ENCODE results near the gene TMEM204. TPM values are rescaled to one million over a fixed set of nuclear protein-coding genes. Genes with fewer than 3 reads are reported as not detected.

The TMEM204 gene
- total and polyA plus RNA-seq, 4 donors = 34.7 to 74.5 (median 45.1) TPM

DNA sequence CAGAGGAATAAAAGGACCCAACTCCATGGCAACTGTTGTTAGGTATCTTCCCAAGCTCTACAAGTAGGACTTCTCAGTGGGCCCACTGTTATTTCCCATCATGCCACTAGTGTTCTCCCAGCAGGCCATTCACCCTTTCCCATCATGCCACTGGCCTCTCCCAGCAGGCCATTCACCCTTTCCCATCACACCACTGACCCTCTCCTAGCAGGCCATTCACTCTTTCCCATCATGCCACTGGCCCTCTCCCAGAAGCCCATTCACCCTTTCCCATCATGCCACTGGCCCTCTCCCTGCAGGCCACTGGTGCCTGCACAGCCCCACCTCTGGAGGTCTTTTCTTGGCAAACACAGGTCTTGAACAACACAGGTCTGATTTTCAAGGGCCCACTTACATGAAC, 42.1 kb downstream of the TMEM204 start:
- intact Hi-C loops (cut with DNase I) = no loop called here

DNA sequence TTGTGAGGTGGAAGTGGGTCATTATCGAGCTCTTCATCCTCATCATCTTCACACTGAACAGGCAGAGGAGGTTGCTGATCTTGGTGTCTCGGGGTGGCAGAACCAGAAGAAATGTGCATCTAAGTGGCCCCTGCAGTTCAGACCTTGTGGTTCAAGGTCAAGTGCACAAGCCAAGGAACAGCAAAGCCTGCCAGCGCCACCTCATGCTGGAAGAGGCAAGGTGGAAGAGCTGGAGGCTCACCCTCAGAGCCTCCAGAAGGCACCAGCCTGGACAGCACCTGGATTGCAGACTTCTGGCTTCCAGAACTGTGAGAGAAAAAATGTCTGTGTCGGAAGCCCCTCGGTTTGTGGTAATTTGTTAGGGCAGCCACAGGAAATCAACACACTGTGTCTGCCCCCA, 45.7 kb downstream of the TMEM204 start:
- Histone ChIP-seq H3K27ac (ENCODE audit: low read depth in 1 of 2, low read length in 2 of 2) (no peak overlapping the region), H3K9me3 (ENCODE audit: control insufficient read depth, low read length) (no peaks in the 10 kb centered on the region), H3K4me3 (ENCODE audit: low read length in 2 of 2) (no peak overlapping the region), H3K36me3 (ENCODE audit: control insufficient read depth in 1 of 2, insufficient read depth in 2 of 2, low read length in 1 of 2) (peaks cover 0 to 4% of the 10 kb centered on the region in 2 donors), H3K4me1 (ENCODE audit: control insufficient read depth in 1 of 2, insufficient read depth in 2 of 2, low read length in 2 of 2) (no peaks in the 10 kb centered on the region), H3K27me3 (ENCODE audit: control insufficient read depth in 1 of 2, insufficient read depth in 2 of 2, low read length in 1 of 2) (no peaks in the 10 kb centered on the region)
- ATAC-seq (ENCODE audit: low FRiP score) (no peak), DNase-seq (no peak)
- 93 to 94% methylated on average over 5 of the region's 5 CpGs for WGBS, 2 donors
- intact Hi-C loops (cut with DNase I) = no loop called here

More for the DNA sequence above, 42.1 kb downstream of the TMEM204 start:
- H3K27me3 ChIP-seq (ENCODE audit: control insufficient read depth in 1 of 2, insufficient read depth in 2 of 2, low read length in 1 of 2) = no peaks in the 10 kb centered on the region
- H3K4me1 ChIP-seq (ENCODE audit: control insufficient read depth in 1 of 2, insufficient read depth in 2 of 2, low read length in 2 of 2) = no peaks in the 10 kb centered on the region
- H3K9me3 ChIP-seq (ENCODE audit: control insufficient read depth, low read length) = no peaks in the 10 kb centered on the region
- H3K4me3 ChIP-seq (ENCODE audit: low read length in 2 of 2) = no peak overlapping the region
- no peak for ATAC-seq (ENCODE audit: low FRiP score)
- DNase-seq = no peak
- H3K27ac ChIP-seq (ENCODE audit: low read depth in 1 of 2, low read length in 2 of 2) = no peak overlapping the region
- H3K36me3 ChIP-seq (ENCODE audit: control insufficient read depth in 1 of 2, insufficient read depth in 2 of 2, low read length in 1 of 2) = peaks cover 0 to 4% of the 10 kb centered on the region in 2 donors

DNA sequence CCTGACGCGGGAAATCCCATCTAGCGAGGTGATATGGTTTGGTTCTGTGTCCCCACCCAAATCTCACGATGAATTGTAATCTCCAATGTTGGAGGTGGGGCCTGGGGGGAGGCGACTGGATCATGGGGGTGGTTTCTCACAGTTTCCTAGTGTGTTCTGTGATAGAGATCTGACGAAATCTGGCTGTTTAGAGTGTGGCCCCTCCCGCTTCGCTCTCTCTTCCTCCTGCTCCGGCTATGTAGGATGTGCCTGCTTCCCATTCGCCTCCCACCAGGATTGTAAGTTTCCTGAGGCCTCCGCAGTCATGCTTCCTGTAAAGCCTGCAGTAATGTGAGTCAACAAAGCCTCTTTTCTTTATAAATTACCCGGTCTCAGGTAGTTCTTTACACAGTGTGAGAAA, 46.8 kb downstream of the TMEM204 start:
- H3K27ac ChIP-seq (ENCODE audit: low read depth in 1 of 2, low read length in 2 of 2) = no peak overlapping the region
- no peak for DNase-seq
- H3K27me3 ChIP-seq (ENCODE audit: control insufficient read depth in 1 of 2, insufficient read depth in 2 of 2, low read length in 1 of 2) = no peaks in the 10 kb centered on the region
- H3K36me3 ChIP-seq (ENCODE audit: control insufficient read depth in 1 of 2, insufficient read depth in 2 of 2, low read length in 1 of 2) = peaks cover 0 to 4% of the 10 kb centered on the region in 2 donors
- H3K4me3 ChIP-seq (ENCODE audit: low read length in 2 of 2) = no peak overlapping the region
- ATAC-seq (ENCODE audit: low FRiP score) = no peak
- no peaks in the 10 kb centered on the region for H3K9me3 ChIP-seq (ENCODE audit: control insufficient read depth, low read length)
- intact Hi-C loops (cut with DNase I) = no loop called here
- no peaks in the 10 kb centered on the region for H3K4me1 ChIP-seq (ENCODE audit: control insufficient read depth in 1 of 2, insufficient read depth in 2 of 2, low read length in 2 of 2)
- WGBS, 2 donors = 92 to 93% methylated on average over 12 of the region's 12 CpGs

DNA sequence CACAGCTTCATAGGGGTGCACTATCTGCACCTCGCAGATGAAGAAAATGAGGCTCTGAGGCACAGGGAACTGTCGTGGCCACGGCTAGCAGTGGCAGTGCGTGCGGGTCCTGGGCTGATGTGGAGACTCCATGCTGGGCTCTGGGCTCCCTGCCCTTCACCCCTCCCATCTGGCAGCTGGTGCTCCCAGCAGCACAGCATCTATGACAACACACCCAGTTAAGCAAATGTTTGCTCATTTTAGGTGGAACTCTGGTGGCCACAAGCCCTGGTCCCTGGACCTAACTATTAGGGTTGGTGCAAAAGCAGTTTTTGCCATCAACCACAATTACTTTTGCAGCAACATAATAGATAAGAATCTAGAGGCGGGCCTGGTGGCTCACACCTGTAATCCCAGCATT, 47.5 kb downstream of the TMEM204 start:
- no peaks in the 10 kb centered on the region for H3K9me3 ChIP-seq (ENCODE audit: control insufficient read depth, low read length)
- intact Hi-C loops (cut with DNase I) = no loop called here
- no peak overlapping the region for H3K27ac ChIP-seq (ENCODE audit: low read depth in 1 of 2, low read length in 2 of 2)
- 94 to 96% methylated on average over 6 of the region's 6 CpGs for WGBS, 2 donors
- no peak for ATAC-seq (ENCODE audit: low FRiP score)
- DNase-seq = no peak
- peaks cover 0 to 4% of the 10 kb centered on the region in 2 donors for H3K36me3 ChIP-seq (ENCODE audit: control insufficient read depth in 1 of 2, insufficient read depth in 2 of 2, low read length in 1 of 2)
- no peak overlapping the region for H3K4me3 ChIP-seq (ENCODE audit: low read length in 2 of 2)
- no peaks in the 10 kb centered on the region for H3K4me1 ChIP-seq (ENCODE audit: control insufficient read depth in 1 of 2, insufficient read depth in 2 of 2, low read length in 2 of 2)
- H3K27me3 ChIP-seq (ENCODE audit: control insufficient read depth in 1 of 2, insufficient read depth in 2 of 2, low read length in 1 of 2) = no peaks in the 10 kb centered on the region

DNA sequence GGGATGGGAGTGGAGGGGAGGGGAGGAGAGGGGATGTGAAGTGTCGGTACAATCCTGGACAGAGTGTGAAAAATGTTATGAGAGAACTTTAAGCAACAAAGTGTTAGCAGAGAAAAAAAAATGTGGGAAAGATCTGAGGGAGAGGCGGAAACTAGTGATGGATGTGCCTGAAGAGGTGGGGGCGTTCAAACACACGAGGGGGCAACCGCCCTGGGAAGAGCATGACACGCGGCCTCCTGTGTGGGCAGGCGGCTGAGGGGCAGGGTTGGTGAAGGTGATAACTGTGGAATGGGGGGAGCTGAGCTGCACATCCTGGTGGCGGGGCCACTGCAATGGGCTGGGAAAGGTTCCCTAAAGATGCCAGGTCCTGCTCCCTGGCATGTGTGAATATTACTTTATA, 48.3 kb downstream of the TMEM204 start:
- Histone ChIP-seq H3K4me1 (ENCODE audit: control insufficient read depth in 1 of 2, insufficient read depth in 2 of 2, low read length in 2 of 2) (no peaks in the 10 kb centered on the region), H3K27ac (ENCODE audit: low read depth in 1 of 2, low read length in 2 of 2) (no peak overlapping the region), H3K9me3 (ENCODE audit: control insufficient read depth, low read length) (no peaks in the 10 kb centered on the region), H3K4me3 (ENCODE audit: low read length in 2 of 2) (no peak overlapping the region), H3K27me3 (ENCODE audit: control insufficient read depth in 1 of 2, insufficient read depth in 2 of 2, low read length in 1 of 2) (no peaks in the 10 kb centered on the region), H3K36me3 (ENCODE audit: control insufficient read depth in 1 of 2, insufficient read depth in 2 of 2, low read length in 1 of 2) (peaks cover 0 to 4% of the 10 kb centered on the region in 2 donors)
- ATAC-seq (ENCODE audit: low FRiP score) (no peak), DNase-seq (no peak)
- intact Hi-C loops (cut with DNase I) = no loop called here
- WGBS, 2 donors = 78 to 81% methylated on average over 8 to 9 of the region's 9 CpGs

DNA sequence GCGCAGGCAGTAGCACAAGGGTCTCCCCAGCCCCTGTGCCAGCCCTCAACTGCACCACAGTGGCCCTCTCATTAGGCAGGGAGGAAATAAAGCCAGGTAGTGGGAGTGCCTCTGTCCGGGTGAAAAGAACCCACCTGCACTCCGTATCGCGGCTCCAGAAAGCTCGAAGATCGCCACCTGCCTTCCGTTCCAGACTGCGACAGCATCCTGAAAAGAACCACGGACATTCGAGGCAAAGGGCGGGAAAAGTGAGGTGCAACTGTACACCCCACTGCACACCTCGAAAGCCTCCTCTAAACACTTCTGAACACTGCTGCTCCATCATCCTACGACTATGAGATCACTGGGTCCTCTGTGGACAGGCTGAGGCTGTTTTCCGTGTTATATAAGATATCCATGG, 49.7 kb downstream of the TMEM204 start:
- 81 to 82% methylated on average over 15 of the region's 15 CpGs for WGBS, 2 donors

DNA sequence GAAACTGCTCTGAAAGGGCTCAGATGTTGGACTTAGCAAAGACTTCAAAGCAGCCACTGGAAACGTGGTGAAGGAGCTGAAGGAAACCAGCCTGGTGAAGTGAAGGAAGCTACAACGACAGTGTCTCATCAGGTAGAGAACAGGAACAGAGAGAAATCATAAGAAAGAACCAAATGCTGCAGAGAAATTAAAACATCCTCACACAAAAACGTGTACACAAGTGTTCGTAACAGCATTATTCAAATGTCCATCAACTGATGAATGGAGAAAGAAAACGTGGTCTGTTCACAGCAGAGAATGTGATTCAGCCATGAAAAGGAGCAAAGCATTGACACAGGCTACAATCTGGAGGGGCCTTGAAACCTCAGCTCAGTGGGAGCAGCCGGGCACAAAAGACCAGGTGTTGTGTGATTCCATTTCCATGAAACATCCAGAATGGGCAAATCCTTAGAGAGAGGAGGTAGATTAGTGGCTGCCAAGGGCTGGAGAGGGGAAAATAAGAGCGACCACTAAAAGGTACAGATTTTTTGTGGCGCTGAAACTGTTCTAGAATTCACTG, 51.5 kb downstream of the TMEM204 start:
- 80 to 81% methylated on average over 8 of the region's 8 CpGs for WGBS, 2 donors
- intact Hi-C loops (cut with DNase I) = no loop called here
- peaks cover 0 to 2% of the 10 kb centered on the region in 2 donors for H3K36me3 ChIP-seq (ENCODE audit: control insufficient read depth in 1 of 2, insufficient read depth in 2 of 2, low read length in 1 of 2)
- H3K9me3 ChIP-seq (ENCODE audit: control insufficient read depth, low read length) = no peaks in the 10 kb centered on the region
- DNase-seq (no peak), ATAC-seq (ENCODE audit: low FRiP score) (no peak)
- no peak overlapping the region for H3K27ac ChIP-seq (ENCODE audit: low read depth in 1 of 2, low read length in 2 of 2)
- H3K27me3 ChIP-seq (ENCODE audit: control insufficient read depth in 1 of 2, insufficient read depth in 2 of 2, low read length in 1 of 2) = no peaks in the 10 kb centered on the region
- no peak overlapping the region for H3K4me3 ChIP-seq (ENCODE audit: low read length in 2 of 2)
- no peaks in the 10 kb centered on the region for H3K4me1 ChIP-seq (ENCODE audit: control insufficient read depth in 1 of 2, insufficient read depth in 2 of 2, low read length in 2 of 2)

More for the DNA sequence above, 49.7 kb downstream of the TMEM204 start:
- intact Hi-C loops (cut with DNase I) = no loop called here
- no peak for DNase-seq
- Histone ChIP-seq H3K4me1 (ENCODE audit: control insufficient read depth in 1 of 2, insufficient read depth in 2 of 2, low read length in 2 of 2) (no peaks in the 10 kb centered on the region), H3K9me3 (ENCODE audit: control insufficient read depth, low read length) (no peaks in the 10 kb centered on the region), H3K27me3 (ENCODE audit: control insufficient read depth in 1 of 2, insufficient read depth in 2 of 2, low read length in 1 of 2) (no peaks in the 10 kb centered on the region), H3K4me3 (ENCODE audit: low read length in 2 of 2) (no peak overlapping the region), H3K36me3 (ENCODE audit: control insufficient read depth in 1 of 2, insufficient read depth in 2 of 2, low read length in 1 of 2) (peaks cover 2 to 4% of the 10 kb centered on the region in 2 donors), H3K27ac (ENCODE audit: low read depth in 1 of 2, low read length in 2 of 2) (no peak overlapping the region)
- ATAC-seq (ENCODE audit: low FRiP score) = no peak

DNA sequence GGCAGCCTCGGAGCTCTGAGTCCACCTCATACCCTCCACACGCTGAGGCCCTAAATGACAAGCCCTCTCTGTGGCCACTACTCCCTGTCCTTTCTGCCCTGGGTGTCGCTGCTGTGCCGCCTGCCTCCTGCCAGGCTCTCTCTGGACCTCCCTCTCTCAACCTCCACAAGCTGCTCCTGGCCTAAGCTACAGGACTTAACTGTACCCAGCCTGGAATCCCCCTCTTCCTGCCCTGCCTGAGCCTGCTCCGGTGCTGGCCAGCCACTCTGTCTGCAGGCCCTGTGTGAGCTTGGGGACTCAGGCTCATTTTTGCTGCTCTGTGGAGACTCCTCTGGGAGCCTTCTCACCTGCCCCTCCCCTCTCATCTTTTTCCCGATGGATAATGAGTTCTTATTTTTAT, 56.9 kb downstream of the TMEM204 start:
- no peak overlapping the region for H3K4me3 ChIP-seq (ENCODE audit: low read length in 2 of 2)
- H3K4me1 ChIP-seq (ENCODE audit: control insufficient read depth in 1 of 2, insufficient read depth in 2 of 2, low read length in 2 of 2) = no peaks in the 10 kb centered on the region
- 84 to 90% methylated on average over 6 of the region's 6 CpGs for WGBS, 2 donors
- DNase-seq = no peak
- no peak for ATAC-seq (ENCODE audit: low FRiP score)
- H3K27ac ChIP-seq (ENCODE audit: low read depth in 1 of 2, low read length in 2 of 2) = no peak overlapping the region
- H3K27me3 ChIP-seq (ENCODE audit: control insufficient read depth in 1 of 2, insufficient read depth in 2 of 2, low read length in 1 of 2) = no peaks in the 10 kb centered on the region
- intact Hi-C loops (cut with DNase I) = no loop called here
- H3K36me3 ChIP-seq (ENCODE audit: control insufficient read depth in 1 of 2, insufficient read depth in 2 of 2, low read length in 1 of 2) = peaks cover 0 to 2% of the 10 kb centered on the region in 2 donors
- no peaks in the 10 kb centered on the region for H3K9me3 ChIP-seq (ENCODE audit: control insufficient read depth, low read length)

DNA sequence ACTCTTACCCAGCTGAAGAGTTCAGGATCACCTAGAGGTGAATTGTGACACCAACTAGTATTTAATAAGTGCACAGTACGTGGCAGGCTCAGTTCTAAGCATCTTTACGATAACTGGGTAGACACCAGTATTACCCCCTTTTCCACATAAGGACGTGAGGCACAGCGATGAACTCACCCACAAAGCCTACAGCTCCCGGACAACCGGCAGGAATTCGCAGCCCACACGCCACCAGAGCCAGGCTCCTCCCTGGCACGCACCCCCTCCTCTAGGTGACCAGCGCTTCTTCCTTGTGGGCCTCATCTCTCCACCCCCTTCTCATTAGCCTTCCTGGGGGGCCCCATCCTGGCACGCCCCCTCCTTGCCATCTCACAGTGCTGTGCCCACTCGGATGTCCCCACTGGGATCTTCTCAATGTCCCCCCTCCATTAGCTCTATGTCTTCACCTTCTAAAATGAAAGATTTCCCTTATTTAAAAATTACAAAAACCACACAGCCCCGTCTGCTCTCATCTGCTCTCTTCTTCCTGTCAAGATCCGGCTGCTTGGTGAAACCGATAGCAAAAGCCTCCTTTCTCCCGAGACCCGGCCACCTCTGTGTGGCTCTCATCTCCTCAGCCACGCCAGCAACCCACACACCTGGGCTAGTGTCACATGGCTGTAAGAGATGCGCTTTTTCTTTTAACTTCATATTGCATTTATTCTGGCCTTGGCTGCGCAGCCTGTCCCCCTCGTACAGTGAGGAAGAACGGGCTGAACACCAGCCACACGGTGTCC, 57.7 kb downstream of the TMEM204 start:
- Histone ChIP-seq H3K9me3 (ENCODE audit: control insufficient read depth, low read length) (no peaks in the 10 kb centered on the region), H3K27ac (ENCODE audit: low read depth in 1 of 2, low read length in 2 of 2) (no peak overlapping the region), H3K36me3 (ENCODE audit: control insufficient read depth in 1 of 2, insufficient read depth in 2 of 2, low read length in 1 of 2) (peaks cover 0 to 2% of the 10 kb centered on the region in 2 donors), H3K4me3 (ENCODE audit: low read length in 2 of 2) (no peak overlapping the region), H3K4me1 (ENCODE audit: control insufficient read depth in 1 of 2, insufficient read depth in 2 of 2, low read length in 2 of 2) (no peaks in the 10 kb centered on the region), H3K27me3 (ENCODE audit: control insufficient read depth in 1 of 2, insufficient read depth in 2 of 2, low read length in 1 of 2) (no peaks in the 10 kb centered on the region)
- intact Hi-C loops (cut with DNase I) = no loop called here
- WGBS, 2 donors = 94% methylated on average over 23 of the region's 23 CpGs
- ATAC-seq (ENCODE audit: low FRiP score) = no peak
- no peak for DNase-seq

Data from aorta (tissue), 5 donors.